ENCODE results near the gene ILRUN. TPM values are rescaled to one million over a fixed set of nuclear protein-coding genes. Genes with fewer than 3 reads are reported as not detected.
A peak's percentile ranks its signal among the peaks of the same experiment; 100 is the strongest.
"Not testable (repeated sequence)": the region's sequence is repeated elsewhere in the genome, so short reads cannot be mapped to it uniquely, and the experiment has no call there.

ILRUN gene
- total RNA-seq, 1 donor from 2014 or later = 90.3 TPM

DNA sequence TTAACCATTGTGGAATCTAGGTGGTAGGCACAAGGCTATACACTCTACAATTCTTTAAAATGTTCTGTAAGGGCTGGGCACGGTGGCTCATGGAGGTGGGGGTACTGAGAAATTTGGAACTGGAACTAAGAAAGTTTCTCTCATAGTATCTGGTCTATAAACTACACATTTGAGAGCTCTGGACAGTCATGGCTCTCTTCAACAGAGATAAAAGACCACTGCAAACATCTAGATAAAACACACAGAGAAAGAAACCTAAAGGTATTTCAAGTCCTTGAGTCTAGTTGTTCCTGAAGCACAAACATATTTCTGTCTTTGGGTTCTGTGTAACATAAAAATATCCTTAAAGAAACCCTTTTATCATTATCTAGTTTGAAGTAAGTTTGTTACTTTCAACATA lies 35.2 kb downstream of the ILRUN start:
- no peaks in the 10 kb centered on the region for H3K9me3 ChIP-seq
- ATAC-seq (no peak), DNase-seq (no peak)
- intact Hi-C loops (cut with DNase I) = no loop called here
- no peak overlapping the region for H3K27ac ChIP-seq
- no peak overlapping the region for H3K4me3 ChIP-seq
- peaks cover 72% of the 10 kb centered on the region for H3K4me1 ChIP-seq
- TF ChIP-seq, protein P1, sequence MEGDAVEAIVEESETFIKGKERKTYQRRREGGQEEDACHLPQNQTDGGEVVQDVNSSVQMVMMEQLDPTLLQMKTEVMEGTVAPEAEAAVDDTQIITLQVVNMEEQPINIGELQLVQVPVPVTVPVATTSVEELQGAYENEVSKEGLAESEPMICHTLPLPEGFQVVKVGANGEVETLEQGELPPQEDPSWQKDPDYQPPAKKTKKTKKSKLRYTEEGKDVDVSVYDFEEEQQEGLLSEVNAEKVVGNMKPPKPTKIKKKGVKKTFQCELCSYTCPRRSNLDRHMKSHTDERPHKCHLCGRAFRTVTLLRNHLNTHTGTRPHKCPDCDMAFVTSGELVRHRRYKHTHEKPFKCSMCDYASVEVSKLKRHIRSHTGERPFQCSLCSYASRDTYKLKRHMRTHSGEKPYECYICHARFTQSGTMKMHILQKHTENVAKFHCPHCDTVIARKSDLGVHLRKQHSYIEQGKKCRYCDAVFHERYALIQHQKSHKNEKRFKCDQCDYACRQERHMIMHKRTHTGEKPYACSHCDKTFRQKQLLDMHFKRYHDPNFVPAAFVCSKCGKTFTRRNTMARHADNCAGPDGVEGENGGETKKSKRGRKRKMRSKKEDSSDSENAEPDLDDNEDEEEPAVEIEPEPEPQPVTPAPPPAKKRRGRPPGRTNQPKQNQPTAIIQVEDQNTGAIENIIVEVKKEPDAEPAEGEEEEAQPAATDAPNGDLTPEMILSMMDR (IDR thresholded peaks at IDR 0.05) = no peak
- H3K36me3 ChIP-seq = no peaks in the 10 kb centered on the region
- no peaks in the 10 kb centered on the region for H3K27me3 ChIP-seq (ENCODE audit: low read depth)

DNA sequence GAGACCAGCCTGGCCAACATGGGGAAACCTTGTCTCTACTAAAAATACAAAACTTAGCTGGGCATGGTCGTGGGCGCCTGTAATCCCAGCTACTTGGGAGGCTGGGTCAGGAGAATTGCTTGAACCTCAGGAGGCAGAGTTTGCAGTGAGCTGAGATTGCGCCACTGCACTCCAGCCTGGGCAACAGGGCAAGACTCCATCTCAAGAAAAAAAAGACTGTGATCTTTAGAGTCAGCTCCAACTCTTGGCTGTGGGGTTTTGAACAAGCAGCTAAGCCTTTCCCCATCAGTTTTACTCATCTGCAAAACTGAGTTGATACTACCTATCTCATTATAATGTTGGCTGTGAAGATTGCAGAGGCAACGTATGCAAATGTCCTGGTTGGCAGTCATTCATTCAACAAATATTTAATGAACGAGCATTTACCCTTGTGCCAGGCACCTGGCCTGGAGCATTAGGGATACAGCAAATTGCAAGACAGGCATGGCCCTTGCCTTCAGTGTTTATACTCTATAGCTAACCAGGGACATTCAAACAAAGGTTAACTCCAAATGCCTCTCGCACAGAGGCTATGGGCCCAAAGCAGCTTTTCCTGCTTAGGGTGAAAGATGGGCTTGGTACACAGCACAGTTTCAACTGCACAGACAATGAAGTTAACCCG lies 37.8 kb downstream of the ILRUN start:
- DNase-seq (no peak), ATAC-seq (no peak)
- Histone ChIP-seq H3K4me3 (no peak overlapping the region), H3K36me3 (peaks cover 6% of the 10 kb centered on the region), H3K4me1 (peaks cover 73% of the 10 kb centered on the region), H3K27me3 (ENCODE audit: low read depth) (no peaks in the 10 kb centered on the region), H3K9me3 (no peaks in the 10 kb centered on the region), H3K27ac (peak overlapping the region; percentile 87)
- TF ChIP-seq, protein P1 (IDR thresholded peaks at IDR 0.05) = no peak
- intact Hi-C loops (cut with DNase I) = no loop called here

DNA sequence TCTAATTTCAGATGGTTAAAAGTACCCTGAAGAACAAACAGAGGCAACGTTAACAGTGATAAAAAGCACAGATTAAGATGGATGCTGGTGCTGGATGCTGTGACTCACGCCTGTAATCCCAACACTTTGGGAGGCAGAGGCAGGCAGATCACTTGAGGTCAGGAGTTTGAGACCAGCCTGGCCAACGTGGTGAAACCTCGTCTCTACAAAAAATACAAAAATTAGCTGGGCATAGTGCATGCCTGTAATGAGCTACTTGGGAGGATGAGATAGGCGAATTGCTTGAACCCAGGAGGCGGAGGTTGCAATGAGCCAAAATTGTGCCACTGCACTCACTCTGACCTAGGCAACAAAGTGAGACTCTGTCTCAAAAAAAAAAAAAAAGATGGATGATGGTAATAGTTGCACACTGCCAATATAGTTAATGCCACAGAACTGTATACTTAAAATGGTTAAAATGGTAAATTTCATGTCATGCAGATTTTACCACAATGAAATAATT lies 38.5 kb downstream of the ILRUN start:
- DNase-seq; intact Hi-C loops (cut with DNase I); H3K27me3 ChIP-seq (ENCODE audit: low read depth); H3K9me3 ChIP-seq: not testable (repeated sequence)
- H3K4me3 ChIP-seq = peak overlapping the region; percentile 52
- ATAC-seq = peak in 1 of 2 donors; percentile 22
- peak overlapping the region; percentile 87 for H3K27ac ChIP-seq
- peaks cover 14% of the 10 kb centered on the region for H3K36me3 ChIP-seq
- peaks cover 66% of the 10 kb centered on the region for H3K4me1 ChIP-seq

DNA sequence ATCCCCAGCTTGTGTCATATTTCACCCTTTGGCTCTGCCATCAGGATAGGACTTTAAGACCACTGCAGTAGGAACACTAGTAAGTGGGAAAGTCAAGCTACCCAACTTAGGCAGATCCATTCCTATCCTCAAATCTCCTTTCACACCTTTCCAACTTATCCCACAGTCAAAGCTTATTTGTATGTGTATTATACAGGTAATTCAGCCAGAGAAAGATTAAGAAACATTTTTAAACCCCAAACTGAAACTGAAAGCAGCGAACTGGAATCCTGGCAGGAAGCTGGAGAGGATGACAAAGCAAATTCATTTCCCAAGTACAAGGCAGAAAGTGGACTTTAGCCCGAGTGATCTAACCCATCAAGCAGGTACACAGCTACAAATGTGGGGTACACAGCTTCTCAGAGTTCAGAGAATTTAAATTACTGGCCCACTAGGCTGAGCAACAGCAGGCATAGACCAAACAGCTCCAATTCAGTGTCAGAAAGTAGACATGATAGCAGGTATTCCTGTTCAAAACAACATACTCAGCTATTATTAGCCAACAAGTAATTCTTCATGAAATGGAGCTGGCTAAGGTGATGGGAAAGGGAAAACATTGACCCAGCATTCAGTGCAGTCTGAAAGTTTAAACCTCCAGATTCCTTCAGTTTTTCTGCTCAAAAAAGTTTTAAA lies 39.1 kb downstream of the ILRUN start:
- H3K36me3 ChIP-seq = peaks cover 18% of the 10 kb centered on the region
- intact Hi-C loops (cut with DNase I) = no loop called here
- H3K4me1 ChIP-seq = peaks cover 60% of the 10 kb centered on the region
- H3K27ac ChIP-seq = peak overlapping the region; percentile 87
- DNase-seq (no peak), ATAC-seq (peak; percentile 75 to 91)
- TF ChIP-seq, protein P1 (IDR thresholded peaks at IDR 0.05) = no peak
- no peaks in the 10 kb centered on the region for H3K9me3 ChIP-seq
- peak overlapping the region; percentile 52 for H3K4me3 ChIP-seq
- H3K27me3 ChIP-seq (ENCODE audit: low read depth) = no peaks in the 10 kb centered on the region

DNA sequence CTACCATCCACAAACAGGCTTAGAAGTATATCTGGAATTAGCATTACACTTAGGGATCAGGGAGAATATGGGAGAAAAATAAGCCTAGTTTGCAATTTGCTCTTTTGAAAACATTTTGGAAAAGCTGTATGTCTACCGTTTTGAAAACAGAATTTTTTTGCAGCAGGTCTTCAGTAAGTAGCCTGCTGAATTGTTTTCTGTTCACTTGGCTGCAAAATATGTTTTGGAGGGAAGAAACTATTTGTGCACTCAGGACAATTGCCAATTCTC lies 39.6 kb downstream of the ILRUN start:
- DNase-seq (no peak), ATAC-seq (no peak)
- H3K36me3 ChIP-seq = peaks cover 18% of the 10 kb centered on the region
- no peaks in the 10 kb centered on the region for H3K27me3 ChIP-seq (ENCODE audit: low read depth)
- no peaks in the 10 kb centered on the region for H3K9me3 ChIP-seq
- peak overlapping the region; percentile 52 for H3K4me3 ChIP-seq
- intact Hi-C loops (cut with DNase I) = no loop called here
- H3K4me1 ChIP-seq = peaks cover 61% of the 10 kb centered on the region
- TF ChIP-seq, protein P1 (IDR thresholded peaks at IDR 0.05) = no peak
- H3K27ac ChIP-seq = peak overlapping the region; percentile 87

DNA sequence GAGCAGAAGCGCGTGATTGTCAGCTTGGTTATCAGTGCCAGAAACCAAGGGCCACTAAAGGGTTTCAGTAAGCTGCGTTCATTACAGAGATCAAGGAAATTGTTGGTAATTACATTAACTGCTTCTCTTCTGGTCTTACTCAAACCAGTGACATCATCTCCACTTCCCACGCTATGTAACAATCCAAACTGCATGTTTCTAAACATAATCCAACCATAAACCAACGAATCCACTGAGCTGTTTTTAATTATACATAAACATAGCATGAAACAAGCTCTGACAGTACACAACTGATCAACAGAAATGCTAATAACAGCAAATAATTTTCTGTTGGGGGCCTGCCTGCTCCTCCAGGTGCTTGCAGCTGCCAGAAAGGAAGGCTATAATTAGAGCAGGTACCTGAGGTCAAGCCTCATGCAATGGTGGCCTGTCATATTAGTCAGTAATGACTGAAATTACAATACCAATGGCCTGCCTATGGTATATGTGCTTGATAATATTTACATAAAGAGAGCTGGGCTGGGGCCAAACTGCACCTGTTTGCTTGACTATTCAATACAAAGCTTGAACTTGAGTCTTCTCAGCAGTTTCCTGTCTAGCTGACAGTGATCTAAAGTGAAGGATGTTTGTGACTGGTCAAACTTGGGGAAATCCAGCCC lies 40.1 kb downstream of the ILRUN start:
- intact Hi-C loops (cut with DNase I) = no loop called here
- Histone ChIP-seq H3K4me3 (peak overlapping the region; percentile 52), H3K27ac (peak overlapping the region; percentile 87), H3K4me1 (peaks cover 60% of the 10 kb centered on the region), H3K9me3 (no peaks in the 10 kb centered on the region), H3K36me3 (peaks cover 18% of the 10 kb centered on the region), H3K27me3 (ENCODE audit: low read depth) (no peaks in the 10 kb centered on the region)
- TF ChIP-seq, protein P1 (IDR thresholded peaks at IDR 0.05) = no peak
- DNase-seq = no peak
- ATAC-seq = peak; percentile 61 to 67

DNA sequence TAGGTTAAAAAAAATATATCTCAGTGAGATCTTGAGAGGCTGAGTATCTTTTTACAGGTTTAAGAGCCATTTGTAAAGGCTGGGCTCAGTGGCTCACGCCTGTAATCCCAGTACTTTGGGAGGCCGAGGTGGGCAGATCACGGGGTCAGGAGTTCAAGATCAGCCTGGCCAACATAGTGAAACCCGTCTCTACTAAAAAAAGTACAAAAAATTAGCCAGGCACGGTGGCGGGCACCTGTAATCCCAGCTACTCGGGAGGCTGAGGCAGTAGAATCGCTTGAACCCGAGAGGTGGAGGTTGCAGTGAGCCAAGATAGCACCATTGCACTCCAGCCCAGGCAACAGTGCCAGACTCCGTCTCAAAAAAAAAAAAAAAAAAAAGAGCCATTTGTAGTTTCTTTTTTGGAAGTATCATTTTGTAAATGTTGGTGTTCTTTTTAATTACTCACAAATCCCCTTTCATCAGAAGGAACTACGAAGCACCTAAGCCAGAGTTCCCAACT lies 40.6 kb downstream of the ILRUN start:
- H3K27me3 ChIP-seq (ENCODE audit: low read depth); intact Hi-C loops (cut with DNase I); H3K9me3 ChIP-seq; DNase-seq: not testable (repeated sequence)
- Histone ChIP-seq H3K36me3 (peaks cover 18% of the 10 kb centered on the region), H3K4me3 (peak overlapping the region; percentile 9), H3K27ac (peak overlapping the region; percentile 87), H3K4me1 (peaks cover 58% of the 10 kb centered on the region)
- ATAC-seq = peak in 1 of 2 donors; percentile 4
